ENCODE measurements around the gene USP48. TPM values are rescaled to one million over a fixed set of nuclear protein-coding genes. Genes with fewer than 3 reads are reported as not detected.

The USP48 gene
- total RNA-seq, 1 experiment from 2014 or later, result 84.8 TPM

GRCh38 chr1:21823206-21823979 is 40.4 kb upstream of the USP48 start:
- Histone ChIP-seq H2BK5ac (ENCODE audit: insufficient read length, low read length) (no peak overlapping the region), H3K4me1 (ENCODE audit: insufficient read depth, low read length) (no peaks in the 10 kb centered on the region), H3K23me2 (ENCODE audit: insufficient read length, low read depth, low read length, poor library complexity, severe bottlenecking) (no peaks in the 10 kb centered on the region), H2AFZ (ENCODE audit: low read length) (no peak overlapping the region), H3K79me2 (ENCODE audit: insufficient read depth, low read length) (no peaks in the 10 kb centered on the region), H2AK5ac (ENCODE audit: insufficient read length, low read length) (no peak overlapping the region), H2BK15ac (ENCODE audit: low read depth, low read length) (no peak overlapping the region), H3K9ac (ENCODE audit: extremely low read depth, insufficient read length, low read length) (no peak overlapping the region), H2BK20ac (ENCODE audit: low read depth, low read length, poor library complexity, severe bottlenecking) (no peak overlapping the region), H3K27me3 (ENCODE audit: insufficient read depth, low read length) (no peaks in the 10 kb centered on the region), H3K14ac (ENCODE audit: insufficient read depth, low read length) (no peak overlapping the region), H3K56ac (ENCODE audit: insufficient read length, low read depth, low read length) (no peak overlapping the region), H2BK12ac (ENCODE audit: insufficient read length, low read depth, low read length) (no peak overlapping the region), H3T11ph (ENCODE audit: low read length) (no peak overlapping the region), H3K23ac (ENCODE audit: insufficient read length, low read depth, low read length) (no peak overlapping the region), H4K5ac (ENCODE audit: insufficient read length, low read depth, low read length) (no peak overlapping the region), H4K20me1 (ENCODE audit: control insufficient read depth, insufficient read depth, insufficient read length) (no peaks in the 10 kb centered on the region), H4K8ac (replicated peaks; ENCODE audit: insufficient read length, low read depth, low read length) (no peak overlapping the region), H3K79me1 (ENCODE audit: insufficient read depth, low read depth, low read length, poor library complexity, severe bottlenecking) (no peaks in the 10 kb centered on the region), H4K91ac (ENCODE audit: insufficient read length, low read depth, low read length) (no peak overlapping the region), H3K27ac (ENCODE audit: insufficient read length, low read depth, low read length) (no peak overlapping the region), H2BK120ac (ENCODE audit: low read depth, low read length, poor library complexity, severe bottlenecking) (no peak overlapping the region), H3K4ac (ENCODE audit: low read depth, low read length) (no peak overlapping the region), H3K18ac (ENCODE audit: insufficient read length, low read depth, low read length) (no peak overlapping the region), H3K4me2 (ENCODE audit: insufficient read depth, insufficient read length, low read length) (no peak overlapping the region), H3K9me3 (ENCODE audit: control insufficient read depth, low read depth, low read length) (no peaks in the 10 kb centered on the region)
- H3K36me3 Mint-ChIP-seq (ENCODE audit: insufficient read depth in 1 of 3, low read depth in 3 of 3), result peaks cover 17 to 36% (median 28%) of the 10 kb centered on the region in 3 experiments
- H3K27ac Mint-ChIP-seq, result peak overlapping the region in 2 of 3 experiments; percentile 18 to 88; a peak in 2 of 7 replicates
- WGBS (ENCODE audit: extremely low coverage, insufficient read length, low lambda C conversion rate), result no CpG with 5 or more reads among the region's 44 CpGs
- H3K4me1 Mint-ChIP-seq, result peaks cover 2 to 11% of the 10 kb centered on the region in 2 experiments
- H3K4me3 Mint-ChIP-seq, result no peak overlapping the region
- H3K27me3 Mint-ChIP-seq (ENCODE audit: low read depth), result no peaks in the 10 kb centered on the region; the same call in 1 of the 2 replicates
- no peak for TF ChIP-seq CTCF (conservative IDR thresholded peaks at IDR 0.05)
- no peaks in the 10 kb centered on the region for H3K9me3 Mint-ChIP-seq
- DNase-seq, result no peak
